HG03139 (cell line): ENCODE results near the gene CCND2.

Experiments used
- ATAC-seq: cut with Tn5 transposase; IDR thresholded peaks from one replicate; pipeline ENCODE4 v1.9.1; 2021; ENCODE audit not compliant: unreplicated experiment

Gene CCND2

DNA sequence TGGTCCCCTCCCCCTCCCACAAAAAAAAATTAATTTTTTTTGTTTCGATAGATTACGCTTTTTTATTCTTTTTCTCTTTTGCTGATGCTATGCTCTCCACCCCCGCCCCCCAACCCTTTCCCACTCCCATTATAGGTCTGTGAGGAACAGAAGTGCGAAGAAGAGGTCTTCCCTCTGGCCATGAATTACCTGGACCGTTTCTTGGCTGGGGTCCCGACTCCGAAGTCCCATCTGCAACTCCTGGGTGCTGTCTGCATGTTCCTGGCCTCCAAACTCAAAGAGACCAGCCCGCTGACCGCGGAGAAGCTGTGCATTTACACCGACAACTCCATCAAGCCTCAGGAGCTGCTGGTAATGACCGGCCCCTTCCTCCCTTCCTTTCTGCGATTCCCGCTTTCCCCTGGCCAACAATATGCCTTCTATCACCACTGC is 2.3 kb downstream of the CCND2 start:
- ATAC-seq = no peak

DNA sequence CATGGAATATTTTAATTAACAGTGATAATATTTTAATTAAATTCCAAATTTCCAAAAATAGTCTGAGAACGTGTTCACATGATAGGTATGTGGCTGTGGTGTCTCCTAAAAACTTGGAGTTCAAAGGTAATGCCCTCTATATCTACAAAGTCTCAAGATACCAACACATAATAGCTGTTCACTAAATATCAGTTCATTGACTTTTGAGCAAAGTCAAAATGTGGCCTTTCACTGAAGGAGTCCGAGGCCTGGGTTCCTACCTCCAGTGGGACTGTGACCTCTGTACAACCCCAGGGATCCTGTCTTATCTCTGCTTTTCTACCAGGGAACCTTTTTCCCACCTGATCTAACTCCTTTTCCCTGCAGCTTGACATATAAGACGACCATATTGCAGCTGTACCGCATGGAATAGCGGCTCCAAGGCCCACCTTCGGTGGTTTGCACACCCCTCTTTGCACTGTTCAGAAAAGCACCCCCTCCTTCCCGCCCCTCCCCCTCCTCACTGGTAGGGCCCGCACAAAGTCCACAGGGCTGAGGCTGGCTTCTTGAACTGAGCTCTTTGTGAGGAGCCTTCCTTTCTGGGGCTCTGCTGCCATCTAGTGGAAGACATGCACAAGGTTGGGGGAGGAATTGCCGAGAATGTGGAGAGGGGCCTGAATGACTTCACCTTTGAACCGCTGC is 3.1 kb downstream of the CCND2 start:
- ATAC-seq = no peak

DNA sequence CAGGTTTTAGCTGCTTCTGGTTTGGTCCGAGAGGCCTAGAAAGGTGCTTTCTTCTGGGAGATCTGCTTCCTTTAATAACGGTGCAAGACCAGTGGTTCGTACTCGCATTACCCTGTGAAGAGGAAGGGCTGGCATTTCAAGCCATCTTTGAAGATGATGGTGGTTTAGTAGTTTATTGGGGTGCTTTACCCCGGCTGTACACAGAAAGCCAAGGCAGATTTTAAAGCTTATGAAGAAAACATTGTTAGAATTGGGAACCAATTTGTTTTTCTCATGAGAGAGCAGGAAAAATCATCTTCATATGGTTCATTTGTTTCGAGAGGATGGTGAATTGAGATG is 3.6 kb downstream of the CCND2 start:
- ATAC-seq = no peak

DNA sequence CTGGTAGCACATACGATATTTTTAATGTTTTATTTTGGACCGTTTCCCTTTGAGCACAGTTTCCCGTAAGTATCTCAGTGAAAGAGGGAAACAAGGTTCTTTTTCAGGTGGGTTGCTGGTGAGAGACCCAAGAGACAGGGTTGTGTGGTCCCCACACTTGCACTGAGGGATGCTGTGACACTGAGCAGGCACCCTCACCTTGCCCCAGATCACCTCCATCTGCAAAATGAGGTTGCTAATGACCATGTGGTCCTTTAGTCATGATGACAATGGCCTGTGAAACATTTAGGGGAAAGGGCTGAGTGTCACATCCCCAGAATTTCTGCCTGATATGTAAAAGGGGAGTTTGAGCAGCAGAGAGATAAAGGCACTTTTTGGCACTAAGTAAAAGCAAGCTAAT is 4.3 kb downstream of the CCND2 start:
- no peak for ATAC-seq

DNA sequence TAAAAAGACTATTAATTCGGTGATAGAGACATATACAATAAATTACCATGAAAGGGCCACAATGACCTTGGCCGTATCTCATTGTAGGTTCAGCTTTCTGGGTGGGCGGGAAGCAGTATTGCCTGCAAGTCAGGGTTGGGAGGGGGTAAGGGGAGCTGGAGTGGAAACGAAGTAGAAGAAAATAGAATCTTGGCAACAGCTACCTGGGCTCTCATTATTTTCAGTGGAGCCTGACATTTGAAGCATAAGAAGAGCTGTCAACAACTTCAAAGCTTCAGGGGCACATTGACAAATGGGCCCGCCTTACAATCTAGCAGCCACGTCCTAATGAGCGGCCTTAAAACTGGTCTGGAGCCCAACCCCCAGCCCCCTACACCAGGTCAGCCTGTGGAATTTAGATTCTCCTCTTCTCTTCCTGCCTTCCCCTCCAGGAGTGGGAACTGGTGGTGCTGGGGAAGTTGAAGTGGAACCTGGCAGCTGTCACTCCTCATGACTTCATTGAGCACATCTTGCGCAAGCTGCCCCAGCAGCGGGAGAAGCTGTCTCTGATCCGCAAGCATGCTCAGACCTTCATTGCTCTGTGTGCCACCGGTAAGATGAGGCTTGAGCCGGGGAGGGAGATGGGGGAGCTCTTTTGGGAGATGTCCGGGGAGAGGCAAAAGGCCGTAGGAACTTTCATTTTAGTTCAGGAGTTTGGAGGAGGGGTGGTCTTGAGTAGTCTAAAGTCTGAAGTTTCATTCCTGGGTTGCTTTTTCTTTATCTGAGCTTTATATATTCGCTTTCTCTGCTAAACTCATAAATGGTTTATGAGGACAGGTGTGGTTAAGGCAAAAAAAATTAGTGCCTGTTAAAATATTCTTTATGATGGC is 5.0 kb downstream of the CCND2 start:
- ATAC-seq = no peak

DNA sequence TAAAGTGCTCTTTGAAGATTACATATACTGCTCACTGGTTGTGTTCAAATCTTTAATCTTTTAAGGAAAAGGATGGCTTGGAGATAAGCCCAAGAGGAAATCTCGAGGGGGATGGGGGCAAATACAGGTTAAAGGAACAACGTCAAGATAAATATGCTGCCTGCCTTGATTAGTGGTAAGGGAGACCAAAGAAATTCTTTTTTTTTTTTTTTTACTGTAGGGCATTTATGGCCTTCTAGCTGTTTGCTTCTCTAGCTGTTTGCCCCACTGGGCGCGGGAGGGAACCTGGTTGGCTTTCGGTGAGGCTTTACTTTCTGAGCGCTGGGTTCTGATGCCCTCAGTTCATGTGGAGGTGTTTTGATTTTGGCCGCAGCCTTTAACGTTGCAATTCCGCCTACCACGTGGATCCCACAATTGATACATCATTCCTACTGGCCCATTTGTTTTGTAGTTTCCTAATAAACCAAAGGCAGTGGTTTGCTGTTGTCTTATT is 5.7 kb downstream of the CCND2 start:
- no peak for ATAC-seq

DNA sequence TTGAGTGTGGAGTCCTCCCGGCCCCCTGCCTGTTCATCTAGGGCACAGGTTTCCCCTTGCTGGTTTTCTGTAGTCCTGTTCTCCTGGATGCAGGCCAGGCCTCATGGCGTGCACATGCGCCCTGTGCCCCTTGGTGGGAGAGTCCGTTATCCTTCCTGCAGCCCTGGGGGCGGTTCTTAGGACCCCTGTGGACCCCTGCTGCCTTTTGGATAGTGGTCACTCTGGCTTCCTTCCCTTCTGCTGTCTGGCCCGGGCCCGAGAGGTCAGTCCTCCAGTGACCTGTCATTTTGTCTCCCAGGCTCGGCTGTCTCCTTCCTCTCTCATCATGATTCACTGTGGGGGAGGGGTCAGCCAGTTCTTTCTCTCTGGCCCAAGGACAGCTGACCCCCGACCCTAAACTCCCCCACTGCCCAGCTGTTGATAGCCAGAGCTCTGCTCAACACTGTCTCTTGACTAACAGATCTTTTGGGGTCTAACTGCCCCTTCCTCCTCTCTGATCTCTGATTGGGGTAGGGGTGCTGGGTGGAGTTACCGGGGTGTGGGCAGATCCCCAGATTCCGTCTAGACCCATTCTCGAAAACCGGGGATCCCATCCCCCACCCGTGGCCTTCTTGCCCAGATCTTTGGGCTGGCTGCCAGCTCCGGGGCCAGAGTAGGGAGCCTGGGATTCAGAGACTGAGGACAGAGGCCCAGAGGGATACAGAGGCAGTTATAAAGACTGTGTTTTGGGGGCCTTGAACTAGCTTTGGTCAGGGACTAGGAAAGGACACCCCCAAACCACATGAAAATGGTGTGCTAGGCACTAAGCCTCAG is 7.0 kb downstream of the CCND2 start:
- ATAC-seq = no peak

DNA sequence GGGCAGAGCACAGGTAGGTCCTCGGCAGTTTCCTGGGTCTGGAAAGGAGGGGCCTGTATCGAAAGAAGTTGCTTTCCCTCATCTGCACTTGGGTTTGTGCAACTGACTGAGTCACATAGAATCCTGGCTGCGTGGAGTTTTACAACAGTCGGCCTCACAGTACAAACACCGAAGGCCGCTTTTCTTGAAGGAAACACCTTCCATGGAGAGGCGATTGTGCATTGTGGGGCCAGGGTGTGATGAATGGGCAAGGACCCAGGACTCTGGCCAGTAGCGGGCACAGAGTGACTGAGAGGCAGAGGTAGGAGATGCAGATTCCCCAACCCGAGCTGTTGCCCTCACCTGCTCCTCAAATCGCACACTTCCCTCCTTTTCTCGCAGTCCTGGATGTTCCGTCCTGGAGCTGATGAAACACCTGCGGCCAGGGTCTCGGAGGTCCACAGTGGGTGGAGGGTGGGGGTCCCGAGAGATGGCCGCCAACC is 7.7 kb downstream of the CCND2 start:
- ATAC-seq = no peak

DNA sequence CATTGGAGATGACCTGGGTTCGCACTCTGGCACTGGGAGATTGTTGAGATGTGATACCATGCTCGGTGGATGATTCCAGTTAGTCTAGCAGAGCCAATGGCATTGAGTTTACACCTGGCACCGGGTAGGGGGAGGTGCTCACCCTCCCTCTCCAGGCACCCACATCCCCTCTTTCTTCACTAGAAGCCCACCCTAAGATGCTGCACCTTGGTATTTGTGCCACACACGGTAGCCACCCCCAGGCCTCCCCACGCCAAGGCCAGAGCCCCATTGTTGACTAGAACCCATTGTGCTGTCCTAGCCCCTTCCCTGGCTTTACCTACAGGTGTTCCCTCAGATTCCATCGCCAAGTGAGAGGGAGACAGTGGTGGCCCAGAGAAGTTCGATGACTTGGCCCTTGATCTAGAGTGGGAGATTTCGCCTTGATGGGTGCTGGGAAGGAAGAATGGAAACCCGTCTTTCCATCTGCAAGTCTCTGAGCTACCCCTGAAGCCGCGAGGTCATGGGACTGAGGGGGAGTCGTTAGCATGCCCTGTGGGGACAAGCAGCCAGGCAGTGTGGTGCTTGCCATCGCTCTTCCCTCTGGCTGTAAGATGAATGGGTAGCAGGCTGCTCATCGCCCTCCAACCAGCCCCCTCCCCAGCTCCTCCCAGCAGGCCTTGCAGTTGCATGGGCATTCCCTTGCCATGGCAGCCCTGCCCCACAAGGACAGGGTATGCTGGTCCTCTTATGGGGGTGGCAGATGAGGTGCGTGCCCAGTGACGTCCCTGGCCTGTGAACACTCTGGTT is 8.7 kb downstream of the CCND2 start:
- no peak for ATAC-seq

DNA sequence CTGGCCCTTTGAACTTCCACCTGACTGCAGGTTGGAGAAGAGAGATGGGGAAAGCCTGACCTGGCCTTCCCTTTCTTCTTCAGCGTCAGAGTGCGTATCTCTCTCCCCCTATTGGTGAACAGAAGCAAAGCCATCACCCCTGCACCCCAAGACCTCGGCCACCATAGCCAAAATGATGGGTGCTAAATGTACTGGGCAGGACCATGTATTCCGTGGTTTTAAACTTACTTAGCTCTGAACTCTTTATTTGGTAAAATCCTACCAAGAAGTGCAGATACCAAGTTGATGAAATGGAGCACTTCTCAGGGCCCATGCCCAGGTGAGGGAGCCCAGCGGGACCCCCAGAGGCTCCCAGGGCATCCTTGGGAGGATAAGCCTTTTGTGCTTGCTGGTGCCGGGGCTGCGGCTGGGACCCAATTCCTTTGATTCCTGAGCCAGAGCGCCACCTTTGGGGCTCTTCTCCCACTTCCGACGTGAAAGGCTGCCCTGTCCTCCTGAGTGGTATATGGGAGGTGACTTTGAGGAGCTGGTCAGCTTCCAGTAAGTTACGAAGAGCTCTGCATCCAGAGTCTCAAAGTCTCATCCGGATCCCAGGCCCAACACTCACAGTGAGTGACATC is 9.4 kb downstream of the CCND2 start:
- no peak for ATAC-seq

DNA sequence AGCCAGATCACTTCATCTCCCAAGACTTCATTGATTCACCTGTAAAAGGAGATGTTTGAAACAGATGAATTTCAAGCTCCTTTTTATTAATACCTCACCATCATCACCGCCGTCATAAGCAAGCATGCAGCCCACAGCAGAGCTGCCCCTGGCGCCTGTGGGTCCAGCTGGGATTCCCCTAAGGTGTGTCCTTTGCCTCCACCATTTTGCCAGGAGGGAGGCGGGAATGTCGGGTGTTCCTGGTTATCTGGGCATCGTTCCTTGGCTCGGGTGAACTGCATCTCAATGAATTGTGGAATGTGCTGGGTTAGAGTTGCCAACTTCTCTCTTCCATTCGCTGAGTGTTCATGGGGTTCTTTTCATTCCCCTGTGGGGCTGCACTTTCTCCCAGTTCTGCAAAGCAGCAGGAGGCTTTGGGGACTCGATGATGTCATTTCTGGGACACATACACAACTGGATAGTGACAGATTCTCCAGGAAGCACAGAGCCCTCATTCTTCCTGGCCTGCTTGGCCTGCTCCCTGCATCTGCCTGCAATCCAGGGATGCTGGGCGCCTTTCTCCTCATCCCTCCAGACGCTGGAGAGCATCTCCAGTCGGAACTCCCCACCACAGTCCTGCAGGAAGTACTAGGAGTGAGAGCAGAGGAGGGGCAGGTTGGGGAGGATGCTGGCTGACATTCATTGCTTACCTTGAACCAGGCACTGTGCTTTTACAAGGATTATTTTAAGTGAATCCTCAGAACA is 10.1 kb downstream of the CCND2 start:
- no peak for ATAC-seq

DNA sequence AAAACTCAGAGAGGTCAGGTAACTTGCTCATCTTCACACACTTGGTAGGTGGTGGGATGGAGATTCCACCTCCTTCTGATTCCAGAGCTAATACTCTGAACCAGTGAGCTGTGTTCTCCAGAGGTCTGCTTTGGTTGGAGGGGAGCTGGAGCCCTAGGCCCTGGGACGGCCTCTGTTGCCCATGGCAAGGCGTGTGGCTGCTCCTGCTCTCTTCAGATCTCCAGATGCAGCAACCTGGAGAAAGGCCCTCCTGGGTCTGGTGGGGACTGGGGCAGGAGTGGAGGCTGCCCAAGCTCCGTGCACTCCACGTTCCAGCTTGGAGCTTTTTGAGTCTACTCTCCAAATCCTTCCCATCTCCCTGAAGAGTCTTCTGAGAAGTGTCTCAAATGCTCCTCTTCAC is 10.7 kb downstream of the CCND2 start:
- ATAC-seq = no peak

DNA sequence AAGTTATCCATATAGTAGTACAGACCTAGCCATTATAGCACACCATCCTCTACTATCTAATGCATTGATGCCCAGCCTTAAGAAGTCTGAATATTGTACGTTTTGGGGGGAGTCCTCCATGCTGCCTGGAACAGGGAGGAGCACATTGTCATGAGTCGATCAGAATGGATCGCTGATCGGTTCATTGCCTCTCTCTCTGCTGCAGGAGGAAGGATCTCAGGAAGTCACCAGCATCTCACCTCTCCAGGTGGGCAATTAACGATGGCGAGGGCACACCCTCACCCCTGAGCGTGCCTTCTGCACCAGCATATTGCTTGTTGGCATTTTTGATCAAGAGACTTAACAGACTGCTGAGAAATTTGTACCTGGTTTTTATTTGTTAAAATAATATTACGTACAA is 11.5 kb downstream of the CCND2 start:
- ATAC-seq = no peak

DNA sequence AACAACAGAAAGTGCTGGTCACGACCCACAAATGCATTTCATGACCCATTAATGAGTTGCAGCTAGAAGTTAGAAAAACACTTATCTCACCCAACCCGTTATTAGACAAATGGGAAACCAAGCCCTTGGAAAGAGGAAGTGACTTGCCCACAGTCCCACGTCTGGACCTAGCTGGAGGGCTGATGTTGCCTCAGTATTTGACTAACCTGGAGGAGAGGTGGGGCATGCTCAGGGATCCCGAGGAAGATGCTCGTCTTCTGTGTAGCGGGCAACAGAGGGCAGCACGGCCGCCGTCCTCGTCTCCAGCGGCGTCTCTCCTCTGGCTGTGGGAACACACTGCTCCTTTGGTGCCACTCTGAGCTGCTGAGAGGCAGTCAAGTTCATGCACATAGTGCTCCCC is 12.7 kb downstream of the CCND2 start:
- ATAC-seq = no peak

DNA sequence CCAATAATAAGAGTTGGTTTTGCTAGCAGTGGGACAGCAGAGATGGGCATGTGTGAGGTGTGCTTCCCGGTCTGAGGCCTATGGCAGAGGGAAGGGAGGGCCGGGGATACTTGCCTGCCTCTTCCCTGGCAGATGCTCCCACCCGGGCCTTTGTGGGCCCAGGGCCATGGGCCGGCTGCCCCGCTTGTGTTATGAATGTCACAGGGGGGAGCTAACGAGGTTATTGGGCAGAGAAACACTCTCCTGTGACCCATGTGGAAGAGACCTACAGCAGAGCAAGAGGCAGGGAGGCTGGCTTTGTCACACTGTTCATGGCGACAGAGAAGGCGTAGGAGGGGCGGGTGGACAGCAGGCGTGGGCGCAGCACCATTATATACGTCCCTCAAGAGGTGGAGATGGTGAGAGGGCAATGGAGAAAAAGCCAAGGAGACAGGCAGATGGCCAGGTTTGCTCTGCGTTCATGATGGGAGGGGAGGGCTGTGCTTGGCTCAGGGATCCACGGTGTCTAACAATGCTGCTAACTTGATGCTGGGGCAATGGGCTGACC is 13.3 kb downstream of the CCND2 start:
- ATAC-seq = no peak

DNA sequence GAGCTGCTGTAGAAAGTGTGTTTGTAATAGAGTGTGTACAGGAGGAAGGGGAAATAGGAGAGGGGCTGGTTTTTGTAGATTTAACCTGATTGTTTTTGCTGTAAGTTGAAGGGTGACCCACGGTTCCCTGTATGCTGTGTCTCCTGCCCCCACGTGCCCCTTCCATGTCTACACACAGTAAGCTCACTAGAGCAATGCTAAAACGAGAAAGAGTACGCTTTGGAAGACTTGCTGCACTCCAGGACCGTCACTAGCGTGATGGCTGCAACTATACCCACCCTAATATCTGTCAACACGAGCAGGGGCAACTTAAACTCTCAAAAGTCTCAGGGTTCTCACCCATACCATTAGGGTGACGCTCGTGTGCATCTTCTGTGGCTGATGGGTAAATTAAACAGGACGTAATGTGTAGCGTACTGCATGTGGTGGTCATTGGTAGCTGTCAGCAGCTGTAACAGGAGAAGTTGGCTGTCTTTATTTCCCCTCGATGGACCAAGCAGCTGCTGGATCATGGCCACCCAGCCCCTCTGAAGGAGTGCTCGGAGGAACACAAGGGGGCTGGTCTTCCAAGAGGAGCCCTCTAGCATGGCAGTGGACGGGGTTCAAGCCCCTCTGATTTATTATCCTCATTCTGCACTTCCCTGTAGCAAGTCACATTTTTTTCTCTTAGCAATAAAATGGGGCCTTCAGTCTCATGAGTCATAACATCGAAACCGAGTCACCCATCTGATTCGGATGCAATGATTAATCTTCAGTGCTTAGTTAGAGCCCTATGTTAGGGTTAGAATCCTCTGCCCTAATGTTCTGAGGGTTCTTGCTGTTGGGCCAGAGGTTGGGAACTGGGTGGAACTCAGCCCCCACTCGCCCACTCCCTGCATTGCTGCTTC is 14.0 kb downstream of the CCND2 start:
- ATAC-seq = no peak

DNA sequence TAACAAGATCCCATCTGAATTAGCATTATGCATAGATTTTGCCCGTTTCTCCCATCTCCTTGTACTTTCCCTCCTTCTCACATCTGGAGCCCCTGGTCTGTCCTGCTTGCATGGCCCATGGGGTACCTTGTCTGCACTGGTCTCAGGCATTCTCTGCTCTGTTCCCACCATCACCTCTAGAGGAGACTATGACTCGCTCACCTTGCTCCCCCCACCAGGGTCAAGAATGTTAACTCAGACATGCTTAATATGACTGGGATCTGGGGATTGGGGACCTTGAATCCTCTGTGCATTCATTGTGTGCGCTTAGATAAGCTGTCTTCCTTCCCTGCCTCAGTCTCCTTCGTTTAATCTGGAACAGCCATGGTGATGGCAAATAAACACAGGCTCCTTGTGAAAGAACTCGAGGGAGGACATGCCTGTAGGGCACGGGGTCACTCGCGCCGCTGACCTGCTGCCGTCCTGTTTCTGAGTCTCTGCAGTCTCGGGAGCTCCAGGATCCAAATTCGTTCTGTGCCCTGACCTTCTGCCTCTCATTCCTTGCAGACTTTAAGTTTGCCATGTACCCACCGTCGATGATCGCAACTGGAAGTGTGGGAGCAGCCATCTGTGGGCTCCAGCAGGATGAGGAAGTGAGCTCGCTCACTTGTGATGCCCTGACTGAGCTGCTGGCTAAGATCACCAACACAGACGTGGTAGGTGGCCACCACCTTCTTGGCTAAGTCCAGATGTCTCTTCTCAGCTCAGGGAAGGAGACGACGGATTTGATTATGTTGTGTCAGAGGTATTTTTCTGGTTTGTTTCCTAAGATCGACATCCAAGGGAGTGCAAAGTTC is 15.0 kb downstream of the CCND2 start:
- no peak for ATAC-seq
